ENCODE data around the gene FAM76B.

DNA sequence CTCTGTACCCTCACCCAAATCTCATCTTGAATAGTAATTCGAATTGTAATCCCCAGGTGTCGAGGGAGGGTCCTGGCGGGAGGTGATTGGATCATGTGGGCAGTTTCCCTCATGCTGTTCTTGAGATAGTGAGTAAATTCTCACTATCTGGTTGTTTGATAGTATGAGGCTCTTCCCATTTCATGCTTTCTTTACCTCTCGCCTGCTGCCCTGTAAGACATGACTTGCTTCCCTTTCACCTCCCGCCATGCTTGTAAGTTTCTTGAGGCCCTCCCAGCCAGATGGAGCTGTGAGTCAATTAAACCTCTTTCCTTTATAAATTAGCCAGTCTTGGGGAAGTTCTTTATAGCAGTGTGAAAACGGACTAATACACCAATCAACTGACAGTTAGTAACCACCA lies 60.1 kb downstream of the FAM76B start:
- TF ChIP-seq, protein P1, sequence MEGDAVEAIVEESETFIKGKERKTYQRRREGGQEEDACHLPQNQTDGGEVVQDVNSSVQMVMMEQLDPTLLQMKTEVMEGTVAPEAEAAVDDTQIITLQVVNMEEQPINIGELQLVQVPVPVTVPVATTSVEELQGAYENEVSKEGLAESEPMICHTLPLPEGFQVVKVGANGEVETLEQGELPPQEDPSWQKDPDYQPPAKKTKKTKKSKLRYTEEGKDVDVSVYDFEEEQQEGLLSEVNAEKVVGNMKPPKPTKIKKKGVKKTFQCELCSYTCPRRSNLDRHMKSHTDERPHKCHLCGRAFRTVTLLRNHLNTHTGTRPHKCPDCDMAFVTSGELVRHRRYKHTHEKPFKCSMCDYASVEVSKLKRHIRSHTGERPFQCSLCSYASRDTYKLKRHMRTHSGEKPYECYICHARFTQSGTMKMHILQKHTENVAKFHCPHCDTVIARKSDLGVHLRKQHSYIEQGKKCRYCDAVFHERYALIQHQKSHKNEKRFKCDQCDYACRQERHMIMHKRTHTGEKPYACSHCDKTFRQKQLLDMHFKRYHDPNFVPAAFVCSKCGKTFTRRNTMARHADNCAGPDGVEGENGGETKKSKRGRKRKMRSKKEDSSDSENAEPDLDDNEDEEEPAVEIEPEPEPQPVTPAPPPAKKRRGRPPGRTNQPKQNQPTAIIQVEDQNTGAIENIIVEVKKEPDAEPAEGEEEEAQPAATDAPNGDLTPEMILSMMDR (IDR thresholded peaks at IDR 0.05), result no peak
- TF ChIP-seq POLR2A (IDR thresholded peaks at IDR 0.05), result no peak
